Activated CD4-positive, CD25-positive, alpha-beta regulatory T cell (primary cell): ENCODE measurements around the gene GAL3ST3.
"Not testable (repeated sequence)": the region's sequence is repeated elsewhere in the genome, so short reads cannot be mapped to it uniquely, and the experiment has no call there.

Experiments used
- DNase-seq, 4 experiments: peaks; one replicate each; lab custom pipeline; 2025; lab: John Stamatoyannopoulos, UW

Gene GAL3ST3, protein sequence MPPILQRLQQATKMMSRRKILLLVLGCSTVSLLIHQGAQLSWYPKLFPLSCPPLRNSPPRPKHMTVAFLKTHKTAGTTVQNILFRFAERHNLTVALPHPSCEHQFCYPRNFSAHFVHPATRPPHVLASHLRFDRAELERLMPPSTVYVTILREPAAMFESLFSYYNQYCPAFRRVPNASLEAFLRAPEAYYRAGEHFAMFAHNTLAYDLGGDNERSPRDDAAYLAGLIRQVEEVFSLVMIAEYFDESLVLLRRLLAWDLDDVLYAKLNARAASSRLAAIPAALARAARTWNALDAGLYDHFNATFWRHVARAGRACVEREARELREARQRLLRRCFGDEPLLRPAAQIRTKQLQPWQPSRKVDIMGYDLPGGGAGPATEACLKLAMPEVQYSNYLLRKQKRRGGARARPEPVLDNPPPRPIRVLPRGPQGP

DNA sequence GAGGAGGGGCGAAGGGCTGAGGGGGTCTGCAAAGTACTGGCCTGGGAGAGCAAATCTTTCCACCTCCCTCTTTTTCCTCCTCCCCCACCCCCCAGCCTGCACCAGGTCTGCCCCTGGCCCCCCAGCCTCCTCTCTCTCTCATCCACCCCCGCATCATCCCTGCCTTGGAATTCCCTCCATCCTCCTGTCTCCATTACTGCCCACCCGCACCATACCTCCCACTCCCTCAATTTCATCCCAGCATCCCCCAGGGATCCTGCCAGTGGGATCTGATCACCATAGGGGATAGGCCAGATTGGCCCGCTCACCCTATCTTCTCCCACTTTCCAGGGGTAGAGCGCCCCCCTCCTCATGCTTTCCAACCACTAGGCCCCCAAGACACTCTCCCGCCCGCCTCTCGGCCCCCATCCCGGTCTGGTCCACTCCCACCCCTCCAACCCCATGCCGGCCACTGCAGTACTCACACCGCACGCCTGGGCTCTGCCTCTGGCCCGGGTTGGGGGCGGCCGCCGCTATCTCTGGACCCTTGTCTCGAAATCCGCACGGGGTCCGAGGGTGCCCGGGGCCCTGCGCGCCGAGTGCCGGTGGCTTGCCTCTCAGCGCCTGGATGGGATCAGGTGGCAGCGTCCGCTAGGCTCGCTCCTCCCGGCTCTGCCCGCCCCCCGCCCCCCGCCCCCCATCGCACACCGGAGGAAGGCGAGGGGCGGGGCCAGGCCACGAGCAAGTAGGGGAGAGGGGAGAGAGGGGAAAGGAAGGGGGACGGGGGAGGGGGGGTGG is at the start of gene GAL3ST3:
Gene GAL3ST3 (minus strand): TSS at position 615 of the 777 bp plus-strand sequence. CDS start 3,746 bp downstream, outside the sequence.
- no peak for DNase-seq

DNA sequence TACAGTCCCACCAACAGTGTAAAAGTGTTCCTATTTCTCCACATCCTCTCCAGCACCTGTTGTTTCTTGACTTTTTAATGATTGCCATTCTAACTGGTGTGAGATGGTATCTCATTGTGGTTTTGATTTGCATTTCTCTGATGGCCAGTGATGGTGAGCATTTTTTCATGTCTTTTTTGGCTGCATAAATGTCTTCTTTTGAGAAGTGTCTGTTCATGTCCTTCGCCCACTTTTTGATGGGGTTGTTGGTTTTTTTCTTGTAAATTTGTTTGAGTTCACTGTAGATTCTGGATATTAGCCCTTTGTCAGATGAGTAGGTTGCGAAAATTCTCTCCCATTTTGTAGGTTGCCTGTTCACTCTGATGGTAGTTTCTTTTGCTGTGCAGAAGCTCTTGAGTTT is 43.2 kb upstream of the GAL3ST3 start:
- DNase-seq: not testable (repeated sequence)

DNA sequence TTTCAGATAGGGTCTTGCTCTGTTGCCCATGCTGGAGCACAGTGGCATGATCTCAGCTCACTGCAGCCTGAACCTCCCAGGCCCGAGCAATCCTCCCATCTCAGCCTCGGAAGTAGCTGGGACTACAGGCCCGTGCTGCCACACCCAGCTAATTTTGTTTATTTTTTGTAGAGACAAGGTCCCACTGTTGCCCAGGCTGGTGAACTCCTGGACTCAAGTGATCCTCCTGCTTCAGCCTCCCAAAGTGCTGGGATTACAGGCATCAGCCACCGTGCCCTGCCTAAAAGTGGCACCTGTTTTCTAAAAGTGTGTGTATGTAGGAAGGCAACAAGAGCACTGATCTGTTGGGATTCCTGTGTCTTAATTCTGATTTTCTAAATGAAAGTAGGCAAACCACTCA is 41.3 kb upstream of the GAL3ST3 start:
- no peak for DNase-seq

DNA sequence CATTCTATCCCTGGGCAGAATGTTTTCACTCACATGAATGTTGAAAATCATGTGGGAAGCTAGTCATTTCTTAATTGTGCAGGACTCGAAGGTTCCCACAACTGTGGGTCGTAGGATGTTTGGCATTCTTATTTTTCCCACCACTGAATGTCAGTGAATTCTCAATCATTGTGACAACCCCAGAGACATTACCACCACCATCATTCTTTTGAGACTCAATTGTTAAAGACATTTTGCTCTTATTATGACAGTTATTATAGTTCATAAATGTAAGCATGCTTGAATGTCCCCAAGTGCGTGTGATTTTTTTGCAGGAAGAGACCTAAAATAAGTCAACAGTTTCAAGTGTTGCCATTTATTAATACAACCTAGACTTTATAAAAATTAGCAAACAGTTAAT is 40.1 kb upstream of the GAL3ST3 start:
- DNase-seq: no peak

DNA sequence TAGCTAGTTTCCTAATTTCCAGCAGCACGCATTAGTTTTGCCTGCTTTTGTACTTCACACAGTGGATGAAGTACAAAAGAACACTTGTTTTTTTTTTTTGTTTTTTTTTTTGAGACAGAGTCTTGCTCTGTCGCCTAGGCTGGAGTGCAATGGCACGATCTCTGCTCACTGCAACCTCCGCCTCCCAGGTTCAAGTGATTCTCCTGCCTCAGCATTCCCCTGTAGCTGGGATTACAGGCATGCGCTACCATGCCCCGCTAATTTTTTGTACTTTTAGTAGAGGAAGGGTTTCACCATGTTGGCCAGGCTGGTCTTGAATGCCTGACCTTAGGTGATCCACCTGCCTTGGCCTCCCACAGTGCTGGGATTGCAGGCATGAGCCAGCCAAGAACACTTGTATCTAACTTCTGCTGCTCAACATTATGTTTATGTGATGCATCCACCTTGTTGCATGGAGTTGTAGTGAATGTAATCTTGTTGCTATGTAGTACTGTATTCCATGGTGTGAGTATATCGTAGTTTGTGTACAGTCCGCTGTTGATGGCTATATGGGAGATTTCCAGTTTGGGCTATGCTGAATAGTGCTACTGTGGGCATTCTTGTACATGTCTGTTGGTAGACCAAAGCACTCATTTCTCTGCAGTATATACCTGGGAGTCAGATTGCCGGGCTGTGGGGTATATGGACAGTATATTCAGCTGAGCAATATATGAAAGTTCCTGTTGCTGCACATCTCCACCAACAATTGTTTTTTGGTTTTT is 38.4 kb upstream of the GAL3ST3 start:
- DNase-seq: no peak

DNA sequence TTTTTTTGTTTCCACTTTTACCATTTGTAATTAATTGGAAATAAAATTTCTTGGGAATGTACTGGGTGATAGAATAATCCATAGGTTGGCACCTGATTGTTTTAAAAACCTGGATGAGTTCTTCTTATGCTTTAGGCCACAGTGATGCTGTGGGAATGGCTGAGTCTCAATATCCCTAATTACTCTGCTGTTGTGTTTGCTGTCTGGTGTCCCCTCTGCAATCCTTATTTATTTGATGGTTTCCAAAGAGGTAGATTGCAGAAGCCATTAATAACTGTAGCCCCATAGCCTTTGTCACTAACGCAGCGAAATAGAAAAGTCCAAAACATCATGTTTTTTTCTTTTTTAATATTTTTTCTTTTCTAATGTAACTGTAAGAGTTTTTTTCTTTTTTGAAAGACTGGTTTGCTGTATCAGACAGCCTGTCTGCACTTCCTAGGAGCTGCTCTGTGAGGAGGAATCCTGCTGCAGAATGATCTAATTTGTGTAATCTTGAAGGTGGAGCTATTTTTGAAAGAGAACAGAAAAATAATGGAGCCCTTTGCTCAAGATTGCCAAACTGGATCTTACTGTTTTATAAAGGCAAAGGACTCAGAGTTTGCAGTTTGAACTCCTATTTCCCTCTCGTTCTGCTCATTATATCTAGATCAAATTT is 36.0 kb upstream of the GAL3ST3 start:
- no peak for DNase-seq

DNA sequence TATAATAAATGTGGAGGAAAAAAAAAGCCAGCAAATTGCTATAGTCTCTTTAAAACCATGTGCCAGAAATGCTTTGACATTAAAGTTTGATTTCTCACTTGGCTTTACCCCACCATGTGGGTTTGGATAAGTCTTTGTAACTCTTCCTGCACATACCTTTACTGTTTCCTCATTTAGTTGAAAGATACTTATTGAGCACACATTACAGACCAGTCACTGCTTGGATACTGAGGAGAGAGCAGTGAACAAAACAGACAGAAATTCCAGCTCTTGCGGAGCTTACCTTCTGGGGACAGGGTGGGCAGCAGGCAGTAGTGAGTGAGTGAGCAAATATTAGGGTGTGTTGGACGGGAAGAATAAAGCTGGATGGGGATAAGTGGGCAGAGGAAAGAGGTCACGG is 34.8 kb upstream of the GAL3ST3 start:
- no peak for DNase-seq

DNA sequence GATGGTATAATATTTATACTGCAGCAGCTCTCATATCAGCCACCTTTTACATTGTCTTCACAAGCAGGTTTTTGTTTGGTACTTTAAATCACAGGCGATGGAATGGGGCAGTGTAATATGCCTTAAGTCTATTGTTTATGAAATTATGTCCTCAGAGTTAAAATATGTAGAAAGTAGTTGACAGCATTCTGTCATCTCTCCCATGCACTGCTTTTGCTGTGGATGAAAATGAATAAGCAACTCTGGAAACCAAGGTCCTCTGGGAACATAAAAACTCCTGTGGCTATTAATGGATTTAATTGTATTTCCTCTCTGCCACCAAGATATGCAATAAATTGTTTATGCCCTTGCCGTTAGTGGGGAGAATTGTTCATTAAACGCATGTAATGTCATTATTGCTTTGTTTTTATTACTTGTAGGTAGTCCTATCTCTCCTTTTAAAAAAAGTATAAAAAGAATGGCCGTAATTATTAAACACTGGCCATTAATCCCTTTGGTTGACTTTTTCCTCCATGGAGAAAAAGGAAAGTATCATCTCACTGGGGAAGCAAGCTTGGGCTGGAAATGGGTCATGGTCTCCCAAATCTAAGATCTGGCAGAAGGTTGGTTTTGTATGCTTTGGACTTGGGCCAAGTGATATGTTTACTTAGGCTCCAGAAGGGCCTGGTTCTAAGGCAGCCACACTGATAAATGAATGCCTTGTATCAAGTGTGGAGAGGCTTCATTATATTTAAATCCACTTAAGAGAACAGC is 34.2 kb upstream of the GAL3ST3 start:
- no peak for DNase-seq

DNA sequence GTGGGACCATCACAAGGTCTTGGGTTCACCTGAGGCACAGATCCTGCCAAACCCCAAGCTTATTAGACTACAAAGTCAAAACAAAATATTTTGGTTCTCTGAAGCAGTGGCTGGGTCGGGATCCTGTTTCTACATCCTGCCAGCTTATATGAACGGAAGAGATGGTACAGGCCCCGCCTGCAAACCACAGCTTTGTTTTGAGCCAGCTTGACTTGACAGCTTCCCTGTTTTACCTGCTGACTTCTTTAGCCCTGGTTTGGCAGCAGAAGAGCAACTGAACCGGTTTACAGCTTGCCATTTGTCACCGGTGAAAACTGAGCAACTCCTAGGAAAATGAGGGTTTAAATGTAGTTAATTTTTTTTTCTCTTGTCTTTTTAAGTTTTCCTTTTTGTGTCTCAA is 32.5 kb upstream of the GAL3ST3 start:
- peak in 3 of 4 experiments; percentile 27 to 66 (median 58) for DNase-seq

DNA sequence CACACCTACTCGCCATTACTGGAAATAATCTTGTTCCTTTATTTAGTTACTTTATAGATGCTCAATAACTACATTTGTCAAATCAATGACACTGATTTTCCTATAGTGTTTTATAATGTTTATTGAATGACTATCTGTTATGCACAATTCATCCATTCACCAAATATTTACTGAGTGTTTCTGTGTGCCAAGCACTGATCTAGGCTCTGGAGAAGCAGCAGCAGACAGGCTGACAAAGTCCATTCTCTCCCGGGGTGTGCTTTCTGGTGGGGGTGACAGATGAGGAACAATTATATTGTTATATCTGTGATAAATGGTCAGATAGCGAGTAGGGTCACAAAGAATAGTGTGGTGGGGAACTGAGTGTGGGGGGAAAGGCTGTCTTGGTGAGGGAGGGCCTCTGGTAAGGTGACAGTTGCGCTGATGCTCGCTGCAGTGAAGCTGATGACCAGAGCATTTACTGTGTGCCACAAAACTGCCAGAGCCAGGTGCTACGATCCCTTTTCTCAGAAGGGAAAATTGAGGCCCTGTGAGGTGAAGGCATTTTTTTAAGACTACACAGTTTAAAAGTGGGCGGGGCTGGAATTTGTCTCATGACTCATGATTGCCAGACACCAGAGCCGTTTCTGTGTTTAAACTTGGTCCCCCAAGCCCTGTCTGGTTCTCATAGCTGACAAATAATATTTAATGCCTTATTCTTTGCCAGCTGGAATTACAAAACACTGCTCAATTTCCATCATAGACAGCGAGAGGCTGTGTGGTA is 31.3 kb upstream of the GAL3ST3 start:
- peak in 3 of 4 experiments; percentile 13 to 59 (median 56) for DNase-seq

DNA sequence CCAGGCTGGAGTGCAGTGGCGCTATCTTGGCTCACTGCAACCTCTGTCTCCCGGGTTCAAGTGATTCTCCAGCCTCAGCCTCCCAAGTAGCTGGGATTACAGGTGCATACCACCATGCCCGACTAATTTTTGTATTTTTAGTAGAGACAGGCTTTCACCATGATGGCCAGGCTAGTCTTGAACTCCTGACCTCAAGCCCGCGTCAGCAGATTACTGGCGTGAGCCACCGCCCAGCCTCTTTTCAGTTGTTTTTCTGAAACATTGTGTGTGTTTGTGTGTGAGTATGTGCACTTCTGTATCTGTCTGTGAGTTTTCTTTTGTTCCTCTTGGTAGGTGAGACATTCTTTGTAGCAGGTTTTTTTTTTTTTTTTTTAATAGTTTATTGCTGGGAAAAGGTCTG is 30.0 kb upstream of the GAL3ST3 start:
- DNase-seq: not testable (repeated sequence)

DNA sequence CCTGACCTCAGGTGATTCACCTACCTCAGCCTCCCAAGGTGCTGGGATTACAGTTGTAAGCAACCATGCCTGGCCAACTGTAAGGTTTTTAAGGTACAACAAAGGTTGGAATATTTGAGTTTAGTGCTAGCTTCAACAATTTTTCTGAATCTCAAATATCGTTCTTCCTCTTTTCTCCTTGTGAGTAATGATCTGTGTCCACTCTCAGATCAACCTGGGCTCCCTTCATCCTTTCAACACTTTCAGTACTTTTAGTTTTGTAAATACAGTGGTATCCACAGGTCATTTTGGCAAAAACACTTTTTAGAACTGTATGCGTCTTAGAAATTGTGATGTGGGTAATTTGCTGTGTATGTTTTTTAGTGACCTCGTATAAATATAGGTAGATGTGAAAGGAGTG is 29.0 kb upstream of the GAL3ST3 start:
- DNase-seq: no peak

DNA sequence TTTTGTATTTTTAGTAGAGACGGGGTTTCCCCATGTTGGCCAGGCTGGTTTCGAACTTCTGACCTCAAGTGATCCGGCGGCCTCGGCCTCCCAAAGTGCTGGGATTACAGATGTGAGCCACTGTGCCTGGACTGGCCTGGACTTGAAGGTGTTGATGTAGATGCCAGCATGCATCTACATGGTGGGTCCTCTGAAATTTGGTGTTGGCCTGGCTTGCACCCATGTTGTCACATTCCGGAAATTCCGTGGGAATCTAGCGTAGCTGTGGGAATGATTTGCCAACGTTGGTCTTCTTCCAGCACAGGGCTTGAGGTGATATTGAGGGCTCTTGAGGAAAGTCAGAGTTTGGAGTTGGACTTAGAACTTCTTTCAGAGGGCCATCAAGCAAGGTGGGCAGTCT is 27.6 kb upstream of the GAL3ST3 start:
- DNase-seq: no peak

DNA sequence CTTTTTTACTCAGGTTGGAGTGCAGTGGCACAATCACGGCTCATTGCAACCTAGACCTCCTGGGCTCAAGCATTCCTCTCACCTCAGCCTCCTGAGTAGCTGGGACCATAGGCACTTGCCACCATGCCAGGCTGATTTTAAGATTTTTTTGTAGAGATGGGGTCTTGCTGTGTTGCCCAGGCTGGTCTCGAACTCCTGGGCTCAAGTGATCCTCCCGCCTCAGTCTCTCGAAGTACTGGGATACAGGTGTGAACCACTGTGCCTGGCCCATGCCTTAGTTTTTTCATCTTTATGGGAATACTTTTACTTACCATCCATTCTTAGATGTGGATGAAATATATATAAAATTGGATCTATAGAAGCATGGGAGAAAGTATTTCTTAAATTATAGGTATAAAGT is 26.3 kb upstream of the GAL3ST3 start:
- no peak for DNase-seq

DNA sequence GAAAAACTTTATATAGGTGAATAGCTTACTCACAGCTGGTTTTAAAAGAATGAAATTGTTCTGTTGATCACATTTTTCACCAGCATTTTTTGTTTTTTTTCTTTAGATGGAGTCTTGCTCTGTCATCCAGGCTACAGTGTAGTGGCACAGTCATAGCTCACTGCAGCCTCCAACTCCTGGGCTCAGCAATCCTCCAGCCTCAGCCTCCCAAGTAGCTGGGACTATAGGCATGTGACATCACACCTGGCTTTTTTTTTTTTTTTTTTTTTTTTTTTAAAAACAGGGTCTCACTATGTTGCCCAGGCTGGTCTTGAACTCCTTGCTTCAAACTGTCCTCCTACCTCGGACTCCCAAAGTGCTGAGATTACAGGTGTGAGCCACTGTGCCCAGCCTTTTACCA is 24.7 kb upstream of the GAL3ST3 start:
- no peak for DNase-seq

DNA sequence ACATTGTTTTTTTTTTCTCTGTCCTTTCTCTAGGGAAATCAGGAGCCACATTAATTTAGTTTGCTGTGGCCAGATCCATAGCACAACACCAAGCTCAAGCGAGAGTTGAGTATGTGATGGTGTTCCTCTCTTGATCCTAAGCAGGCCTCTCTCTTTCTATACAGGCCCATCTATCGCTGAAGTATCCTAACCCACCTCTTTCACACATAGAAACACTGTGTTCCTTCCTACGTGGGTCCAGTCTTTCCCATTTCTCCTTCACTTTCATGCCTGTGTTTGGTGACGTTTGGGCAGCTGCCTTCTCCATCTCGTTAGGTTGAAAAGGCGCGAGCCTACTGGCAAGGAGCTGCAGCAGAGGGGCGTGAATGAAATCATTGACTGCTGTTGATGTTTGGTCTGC is 23.6 kb upstream of the GAL3ST3 start:
- no peak for DNase-seq

DNA sequence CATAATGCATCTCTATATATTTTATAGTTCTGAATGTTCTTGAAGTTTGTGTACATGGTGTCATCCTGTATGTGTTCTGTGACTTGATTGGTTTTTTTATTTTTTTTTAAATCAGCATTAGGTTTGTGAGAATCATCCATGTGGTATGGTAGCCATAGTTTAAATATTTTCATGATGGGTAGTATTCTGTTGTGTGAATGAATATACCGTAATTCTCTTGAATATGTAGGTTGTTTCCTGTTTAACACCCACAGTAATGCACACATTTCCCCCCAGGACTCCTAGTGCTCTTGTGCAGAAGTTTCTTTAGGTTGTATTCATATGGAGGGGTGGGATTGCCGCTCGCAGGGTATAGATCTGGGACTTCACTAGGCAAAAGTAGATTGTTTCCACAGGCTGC is 23.1 kb upstream of the GAL3ST3 start:
- no peak for DNase-seq

DNA sequence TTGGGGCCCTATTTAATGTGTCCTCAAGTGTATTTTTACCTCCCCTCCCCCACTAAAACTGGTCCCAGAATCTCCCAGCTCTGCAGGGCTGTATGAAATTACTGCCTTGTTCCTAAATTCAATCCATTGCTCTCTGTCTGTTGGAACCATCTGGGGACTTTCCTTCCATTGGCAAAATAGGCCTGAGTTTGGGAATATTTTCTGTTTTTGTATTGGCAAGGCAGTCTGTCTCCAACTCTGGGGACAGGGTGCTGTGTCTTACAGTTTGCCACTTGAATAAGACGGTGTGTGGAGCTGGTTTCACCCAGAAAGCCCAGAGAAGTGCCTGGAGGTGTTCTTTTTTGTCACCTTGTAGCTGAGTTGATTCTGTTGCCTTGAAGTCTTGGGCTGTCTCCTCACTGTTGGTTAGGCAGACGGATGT is 22.4 kb upstream of the GAL3ST3 start:
- DNase-seq: no peak

DNA sequence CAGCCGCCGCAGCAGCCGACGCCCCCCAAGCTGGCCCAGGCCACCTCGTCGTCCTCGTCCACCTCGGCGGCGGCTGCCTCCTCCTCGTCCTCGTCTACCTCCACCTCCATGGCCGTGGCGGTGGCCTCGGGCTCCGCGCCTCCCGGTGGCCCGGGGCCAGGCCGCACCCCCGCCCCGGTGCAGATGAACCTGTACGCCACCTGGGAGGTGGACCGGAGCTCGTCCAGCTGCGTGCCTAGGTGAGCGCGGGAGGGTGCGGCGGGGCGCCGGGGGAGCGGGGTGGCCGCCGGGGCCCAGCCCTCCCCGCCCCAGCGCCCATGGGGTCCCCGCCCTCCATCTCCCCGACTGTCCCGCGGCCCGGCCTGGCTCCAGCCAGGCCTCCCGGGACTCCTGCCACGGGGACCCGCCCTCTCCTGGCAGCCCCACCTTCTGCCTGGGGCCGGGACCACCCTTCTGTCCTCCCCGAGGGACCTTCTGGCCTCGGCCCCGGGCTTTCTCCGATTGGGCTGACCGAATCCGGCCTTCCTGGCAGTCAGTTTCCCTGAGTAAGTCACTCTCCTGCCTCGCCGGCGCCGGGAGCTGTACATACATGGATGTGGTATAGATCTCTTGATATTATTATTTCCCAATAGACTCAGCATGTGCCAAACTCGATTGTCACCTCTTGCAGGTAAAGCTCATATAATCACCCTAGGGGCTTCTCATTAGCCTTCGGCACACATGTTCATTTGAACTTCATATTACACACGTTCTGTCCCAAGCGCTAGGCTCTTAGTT is 21.8 kb upstream of the GAL3ST3 start:
- no peak for DNase-seq
